Gastroesophageal sphincter (tissue), 4 donors: ENCODE data around the gene CSRP1. TPM values are rescaled to one million over a fixed set of nuclear protein-coding genes. Genes with fewer than 3 reads are reported as not detected.

ENCODE experiments used
- ATAC-seq: fragments of 150-250 bp; one replicate; pipeline ENCODE4 v1.9.1; 2016; ENCODE audit warnings: mild to moderate bottlenecking, moderate library complexity
- H3K27ac ChIP-seq, 4 donors: fragments of 200-600 bp; sonication (generic) in 3 of 4; 1 replicate in 3 of 4; 2 replicates in 1 of 4; pipeline ENCODE4 v1.5.1; 2016 to 2019
- H3K27me3 ChIP-seq: fragments of 200-600 bp; sonication (generic); one replicate; pipeline ENCODE4 v1.5.1; 2019
- H3K36me3 ChIP-seq, 2 donors: fragments of 200-600 bp; sonication (generic); one replicate each; pipeline ENCODE4 v1.5.1; 2019; ENCODE audit warnings: control low read depth in 1 of 2
- H3K4me1 ChIP-seq, 3 donors: fragments of 200-600 bp; sonication (generic); 1 replicate in 2 of 3; 2 replicates in 1 of 3; pipeline ENCODE4 v1.5.1; 2016 to 2019; ENCODE audit warnings: control low read depth in 2 of 3
- H3K4me3 ChIP-seq, 2 donors: fragments of 200-600 bp; sonication (generic); one replicate each; pipeline ENCODE4 v1.5.1; 2019; ENCODE audit warnings: mild to moderate bottlenecking in 1 of 2, moderate library complexity in 1 of 2
- H3K9me3 ChIP-seq, 3 donors: fragments of 200-600 bp; sonication (generic); one replicate each; pipeline ENCODE4 v1.5.1; 2017 to 2019; ENCODE audit warnings: control low read depth in 2 of 3
- EP300 ChIP-seq: sonication (generic); formaldehyde crosslinking; IDR thresholded peaks from one replicate; pipeline ENCODE4 v1.6.1; 2017; ENCODE audit warnings: antibody characterized with exemption, mild to moderate bottlenecking
- POLR2A ChIP-seq, 2 donors: fragments of 450-650 bp; IDR thresholded peaks; one replicate each; pipeline ENCODE4 v1.6.1; 2017; ENCODE audit warnings: antibody characterized with exemption in 2 of 2, mild to moderate bottlenecking in 2 of 2, moderate library complexity in 1 of 2
- POLR2AphosphoS5 ChIP-seq: sonication (generic); formaldehyde crosslinking; IDR thresholded peaks from one replicate; pipeline ENCODE4 v1.6.1; 2017; ENCODE audit warnings: antibody characterized with exemption
- WGBS, 2 donors: methylation state at CpG; one replicate each; pipeline ENCODE4 v1.1.5; 2018; ENCODE audit warnings: low coverage in 1 of 2; 5-methylcytosine and 5-hydroxymethylcytosine counted together
- total RNA-seq, 4 donors: library from RNA; depleted of rRNA; stranded (reverse); fragments of >200 nt; gene quantifications; one replicate each; pipeline ENCODE4 v1.1.0, GENCODE V29; 2016
- TF ChIP-seq, protein P1 (sequence below), 4 experiments: fragments of 200-600 bp in 2 of 4; fragments of 450-650 bp in 2 of 4; sonication (generic) in 1 of 4; IDR thresholded peaks; one replicate each; pipeline ENCODE4 v1.5.1; 2017 to 2019; ENCODE audit warnings: antibody characterized with exemption in 4 of 4, mild to moderate bottlenecking in 2 of 4, moderate library complexity in 2 of 4

The CSRP1 gene
- total RNA-seq, 4 donors from 2014 or later: 4,484 to 9,179 (median 5,319) TPM

DNA sequence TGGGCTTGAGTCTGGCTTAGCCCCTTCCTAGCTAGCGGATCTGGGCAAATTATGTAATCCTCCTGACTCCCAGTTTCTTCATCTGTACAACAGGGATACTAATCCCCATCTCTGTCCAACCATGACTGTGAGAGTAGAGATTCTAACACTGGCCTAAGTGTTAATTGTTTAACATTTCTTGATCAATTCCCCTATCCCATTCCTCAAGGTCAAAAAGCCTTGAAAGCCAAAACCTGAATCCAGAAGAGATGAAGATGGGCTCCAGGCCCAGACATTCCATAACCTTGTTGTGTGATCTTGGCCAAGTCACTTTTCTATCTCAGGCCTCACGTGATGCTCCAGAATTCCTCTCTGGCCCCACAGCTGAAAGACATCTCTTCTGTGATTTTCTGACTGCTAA is 19.2 kb downstream of the CSRP1 start:
- H3K4me1 ChIP-seq: peaks cover 33 to 97% (median 50%) of the 10 kb centered on the region in 3 donors
- TF ChIP-seq POLR2AphosphoS5: peak; percentile 9
- TF ChIP-seq, protein P1, sequence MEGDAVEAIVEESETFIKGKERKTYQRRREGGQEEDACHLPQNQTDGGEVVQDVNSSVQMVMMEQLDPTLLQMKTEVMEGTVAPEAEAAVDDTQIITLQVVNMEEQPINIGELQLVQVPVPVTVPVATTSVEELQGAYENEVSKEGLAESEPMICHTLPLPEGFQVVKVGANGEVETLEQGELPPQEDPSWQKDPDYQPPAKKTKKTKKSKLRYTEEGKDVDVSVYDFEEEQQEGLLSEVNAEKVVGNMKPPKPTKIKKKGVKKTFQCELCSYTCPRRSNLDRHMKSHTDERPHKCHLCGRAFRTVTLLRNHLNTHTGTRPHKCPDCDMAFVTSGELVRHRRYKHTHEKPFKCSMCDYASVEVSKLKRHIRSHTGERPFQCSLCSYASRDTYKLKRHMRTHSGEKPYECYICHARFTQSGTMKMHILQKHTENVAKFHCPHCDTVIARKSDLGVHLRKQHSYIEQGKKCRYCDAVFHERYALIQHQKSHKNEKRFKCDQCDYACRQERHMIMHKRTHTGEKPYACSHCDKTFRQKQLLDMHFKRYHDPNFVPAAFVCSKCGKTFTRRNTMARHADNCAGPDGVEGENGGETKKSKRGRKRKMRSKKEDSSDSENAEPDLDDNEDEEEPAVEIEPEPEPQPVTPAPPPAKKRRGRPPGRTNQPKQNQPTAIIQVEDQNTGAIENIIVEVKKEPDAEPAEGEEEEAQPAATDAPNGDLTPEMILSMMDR (IDR thresholded peaks at IDR 0.05): no peak
- 56 to 60% methylated on average over 1 to 2 of the region's 2 CpGs for WGBS, 2 donors
- no peaks in the 10 kb centered on the region for H3K27me3 ChIP-seq
- H3K4me3 ChIP-seq: no peak overlapping the region
- no peak for ATAC-seq
- peaks cover 3 to 93% of the 10 kb centered on the region in 2 donors for H3K36me3 ChIP-seq
- H3K27ac ChIP-seq: peak overlapping the region; percentile 80 to 97 (median 97)
- no peaks in the 10 kb centered on the region for H3K9me3 ChIP-seq

DNA sequence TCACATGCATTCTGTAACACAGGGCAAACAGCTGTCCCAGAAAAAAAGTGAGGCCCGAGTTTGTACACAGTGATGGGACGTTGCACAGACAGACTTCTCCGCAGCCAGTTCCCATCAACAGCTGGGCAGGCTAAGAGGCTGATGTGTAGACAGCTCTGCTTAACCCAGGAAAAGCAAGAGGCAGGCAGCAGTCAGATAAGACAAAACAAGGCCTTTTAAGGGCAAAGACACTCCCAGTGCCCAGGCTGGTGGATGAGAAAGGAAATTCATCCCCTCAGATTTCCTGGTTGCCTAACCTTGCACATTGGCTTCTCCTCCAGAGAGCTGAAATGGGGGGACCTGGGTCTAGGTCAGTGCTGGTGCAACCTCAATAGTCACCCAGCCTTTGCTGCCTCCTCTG is 20.7 kb downstream of the CSRP1 start:
- WGBS, 2 donors: 8 to 31% methylated on average over 3 of the region's 3 CpGs
- ATAC-seq: no peak
- Histone ChIP-seq H3K4me3 (no peak overlapping the region), H3K27me3 (no peaks in the 10 kb centered on the region), H3K4me1 (peaks cover 31 to 97% (median 43%) of the 10 kb centered on the region in 3 donors), H3K27ac (peak overlapping the region; percentile 80 to 97 (median 97)), H3K9me3 (no peaks in the 10 kb centered on the region), H3K36me3 (peaks cover 3 to 81% of the 10 kb centered on the region in 2 donors)
- TF ChIP-seq, protein P1 (IDR thresholded peaks at IDR 0.05): no peak
- TF ChIP-seq POLR2AphosphoS5: no peak
- no peak for TF ChIP-seq POLR2A (IDR thresholded peaks at IDR 0.05)
- no peak for TF ChIP-seq EP300

DNA sequence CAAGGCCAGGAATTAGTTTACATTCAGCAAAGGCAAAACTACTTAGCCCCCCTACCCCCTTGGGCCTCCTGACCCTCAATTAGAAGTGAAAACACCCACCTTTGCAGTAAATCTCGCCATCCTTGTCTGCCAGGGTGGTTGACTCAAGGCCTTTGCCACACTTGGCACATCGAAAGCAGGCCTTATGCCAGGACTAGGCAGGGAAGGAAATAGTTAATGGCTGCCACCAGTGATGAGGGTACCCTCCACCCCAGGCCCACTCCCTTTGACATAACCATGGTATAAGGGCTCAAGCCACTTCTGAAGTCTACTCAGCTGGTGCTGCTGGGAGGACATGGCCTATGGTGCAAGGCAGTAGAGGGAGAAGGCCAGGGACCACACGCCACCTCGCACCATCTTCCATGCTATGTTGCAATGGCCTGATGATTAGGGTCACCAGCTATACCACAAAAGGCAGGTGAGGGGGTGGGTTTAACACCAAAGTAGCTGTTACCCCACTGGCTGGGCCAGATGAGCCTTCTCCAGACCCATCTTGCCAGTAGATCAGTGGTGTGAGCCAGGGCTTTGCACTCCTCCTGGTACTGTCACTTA is 21.6 kb downstream of the CSRP1 start:
- Histone ChIP-seq H3K36me3 (peaks cover 3 to 72% of the 10 kb centered on the region in 2 donors), H3K4me1 (peaks cover 22 to 97% (median 43%) of the 10 kb centered on the region in 3 donors)
- no peak for ATAC-seq

DNA sequence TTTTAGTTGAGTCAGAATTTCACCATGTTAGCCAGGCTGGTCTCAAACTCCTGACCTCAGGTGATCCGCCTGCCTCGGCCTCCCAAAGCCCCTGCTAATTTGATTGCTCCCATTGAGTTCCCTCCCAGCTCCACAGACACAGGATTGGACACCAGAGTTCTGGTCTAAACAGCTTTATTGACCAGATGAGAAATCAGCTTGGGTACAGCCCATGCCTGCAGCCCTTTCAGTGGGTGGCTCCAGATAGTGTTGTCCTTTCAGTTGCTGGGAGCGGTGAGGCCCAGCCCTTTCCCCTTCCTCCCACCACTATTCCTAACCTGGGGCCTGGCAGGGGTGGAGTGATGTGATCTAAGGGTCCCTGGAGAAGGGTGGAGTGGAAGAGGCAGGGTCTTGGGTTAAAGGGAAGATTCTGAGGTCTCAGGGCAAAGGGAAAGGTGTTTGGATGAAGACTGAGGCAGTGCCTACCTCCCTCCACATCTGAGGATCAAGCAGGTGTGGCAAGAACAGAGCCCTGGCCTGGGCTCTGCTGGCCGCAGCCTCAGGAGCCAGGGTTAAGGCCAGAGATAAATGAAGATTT is 23.5 kb downstream of the CSRP1 start:
- TF ChIP-seq POLR2AphosphoS5 (no peak), EP300 (no peak), POLR2A (IDR thresholded peaks at IDR 0.05) (no peak)
- TF ChIP-seq, protein P1 (IDR thresholded peaks at IDR 0.05): no peak
- H3K9me3 ChIP-seq: no peaks in the 10 kb centered on the region
- 86 to 100% methylated on average over 1 to 2 of the region's 4 CpGs for WGBS, 2 donors
- H3K4me1 ChIP-seq: peaks cover 5 to 84% (median 27%) of the 10 kb centered on the region in 3 donors
- H3K27me3 ChIP-seq: no peaks in the 10 kb centered on the region
- ATAC-seq: no peak
- no peak overlapping the region for H3K4me3 ChIP-seq
- H3K36me3 ChIP-seq: peaks cover 3 to 54% of the 10 kb centered on the region in 2 donors
- peak overlapping the region; percentile 39 to 97 (median 97) for H3K27ac ChIP-seq

More for the DNA sequence above, 21.6 kb downstream of the CSRP1 start:
- H3K4me3 ChIP-seq: no peak overlapping the region
- no peaks in the 10 kb centered on the region for H3K27me3 ChIP-seq
- H3K27ac ChIP-seq: peak overlapping the region in 3 of 4 donors; percentile 97
- H3K9me3 ChIP-seq: no peaks in the 10 kb centered on the region
- 70% methylated on average over 4 of the region's 4 CpGs; no CpG with 5 or more reads in 1 of the 2 donors for WGBS, 2 donors
- no peak for TF ChIP-seq POLR2A (IDR thresholded peaks at IDR 0.05)

DNA sequence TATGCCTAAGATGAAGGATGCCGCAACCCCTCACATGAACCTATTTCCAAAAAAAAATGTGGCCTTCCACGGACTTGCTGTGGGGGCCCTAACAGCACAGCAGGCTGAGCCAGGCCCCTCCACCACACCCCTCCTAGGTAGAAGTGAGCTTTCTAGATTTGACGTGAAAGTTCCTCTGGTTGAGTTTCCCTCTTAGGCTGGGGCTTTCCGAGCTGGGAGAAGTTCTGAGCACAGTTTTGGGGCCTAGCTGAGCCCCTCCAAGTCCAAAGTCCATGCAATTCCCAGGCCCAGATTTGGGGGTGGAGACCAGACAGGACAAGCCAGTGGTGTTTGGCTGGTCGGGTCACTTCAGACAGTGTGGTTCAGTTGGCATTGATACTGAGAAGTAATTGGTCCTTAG is 24.2 kb downstream of the CSRP1 start:
- H3K9me3 ChIP-seq: no peaks in the 10 kb centered on the region
- H3K27me3 ChIP-seq: no peaks in the 10 kb centered on the region
- WGBS, 2 donors: 48% methylated on average over 2 of the region's 5 CpGs; no CpG with 5 or more reads in 1 of the 2 donors
- H3K36me3 ChIP-seq: peaks cover 3 to 47% of the 10 kb centered on the region in 2 donors
- peaks cover 0 to 77% (median 20%) of the 10 kb centered on the region in 3 donors for H3K4me1 ChIP-seq
- ATAC-seq: no peak
- peak overlapping the region in 3 of 4 donors; percentile 97 for H3K27ac ChIP-seq
- TF ChIP-seq, protein P1 (IDR thresholded peaks at IDR 0.05): no peak
- TF ChIP-seq EP300: no peak
- TF ChIP-seq POLR2AphosphoS5: no peak
- no peak for TF ChIP-seq POLR2A (IDR thresholded peaks at IDR 0.05)
- no peak overlapping the region for H3K4me3 ChIP-seq
